ENCODE measurements around the gene TRAPPC11.

TRAPPC11 gene

DNA sequence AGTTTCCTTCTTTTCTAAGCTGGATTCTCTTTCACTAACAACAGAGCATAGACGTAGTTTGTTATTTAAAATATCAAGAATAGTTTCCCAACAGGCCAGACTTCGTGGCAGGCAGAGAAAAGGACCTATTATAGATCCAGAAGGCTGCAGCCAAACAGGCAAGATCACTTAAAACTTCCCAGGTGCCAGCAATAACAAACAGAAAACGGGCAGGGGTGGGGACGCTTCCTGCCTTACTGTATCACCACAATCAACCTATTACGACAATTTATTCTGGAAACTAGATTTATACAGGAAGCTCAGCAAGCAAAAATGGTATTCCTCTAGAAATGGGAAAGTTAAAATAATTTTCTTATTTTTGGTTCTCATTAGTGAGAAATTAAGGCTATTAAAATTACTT, 22.2 kb upstream of the TRAPPC11 start:
- no peak overlapping the region for H3K4me3 ChIP-seq (ENCODE audit: low read length)
- DNase-seq (ENCODE audit: low read depth): peak; percentile 47

DNA sequence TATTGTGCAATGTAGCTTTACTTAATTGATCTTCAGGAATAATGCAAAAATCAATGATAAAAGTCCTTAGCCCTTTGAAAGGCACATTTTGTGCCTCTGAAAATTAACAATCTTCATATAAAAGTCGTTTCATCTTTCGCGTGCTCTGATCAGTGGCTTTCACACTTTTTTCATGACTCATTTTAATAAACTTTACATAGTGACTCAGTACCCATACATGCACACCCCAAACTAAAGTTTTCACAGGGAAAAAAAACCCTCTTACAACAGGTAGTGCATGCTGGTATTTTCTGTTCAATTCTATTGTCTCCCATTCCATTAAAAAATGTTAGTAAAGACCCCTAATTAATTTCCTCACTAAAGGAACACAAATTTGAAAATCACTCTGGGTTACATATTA, 21.6 kb upstream of the TRAPPC11 start:
- no peak overlapping the region for H3K4me3 ChIP-seq (ENCODE audit: low read length)
- TF ChIP-seq, protein P1, sequence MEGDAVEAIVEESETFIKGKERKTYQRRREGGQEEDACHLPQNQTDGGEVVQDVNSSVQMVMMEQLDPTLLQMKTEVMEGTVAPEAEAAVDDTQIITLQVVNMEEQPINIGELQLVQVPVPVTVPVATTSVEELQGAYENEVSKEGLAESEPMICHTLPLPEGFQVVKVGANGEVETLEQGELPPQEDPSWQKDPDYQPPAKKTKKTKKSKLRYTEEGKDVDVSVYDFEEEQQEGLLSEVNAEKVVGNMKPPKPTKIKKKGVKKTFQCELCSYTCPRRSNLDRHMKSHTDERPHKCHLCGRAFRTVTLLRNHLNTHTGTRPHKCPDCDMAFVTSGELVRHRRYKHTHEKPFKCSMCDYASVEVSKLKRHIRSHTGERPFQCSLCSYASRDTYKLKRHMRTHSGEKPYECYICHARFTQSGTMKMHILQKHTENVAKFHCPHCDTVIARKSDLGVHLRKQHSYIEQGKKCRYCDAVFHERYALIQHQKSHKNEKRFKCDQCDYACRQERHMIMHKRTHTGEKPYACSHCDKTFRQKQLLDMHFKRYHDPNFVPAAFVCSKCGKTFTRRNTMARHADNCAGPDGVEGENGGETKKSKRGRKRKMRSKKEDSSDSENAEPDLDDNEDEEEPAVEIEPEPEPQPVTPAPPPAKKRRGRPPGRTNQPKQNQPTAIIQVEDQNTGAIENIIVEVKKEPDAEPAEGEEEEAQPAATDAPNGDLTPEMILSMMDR (IDR thresholded peaks at IDR 0.05; ENCODE audit: insufficient read depth, low read depth, low read length, missing control alignments): no peak
- peak; percentile 71 for DNase-seq (ENCODE audit: low read depth)

More for the DNA sequence above, 22.2 kb upstream of the TRAPPC11 start:
- TF ChIP-seq, protein P1 (IDR thresholded peaks at IDR 0.05; ENCODE audit: insufficient read depth, low read depth, low read length, missing control alignments): no peak

DNA sequence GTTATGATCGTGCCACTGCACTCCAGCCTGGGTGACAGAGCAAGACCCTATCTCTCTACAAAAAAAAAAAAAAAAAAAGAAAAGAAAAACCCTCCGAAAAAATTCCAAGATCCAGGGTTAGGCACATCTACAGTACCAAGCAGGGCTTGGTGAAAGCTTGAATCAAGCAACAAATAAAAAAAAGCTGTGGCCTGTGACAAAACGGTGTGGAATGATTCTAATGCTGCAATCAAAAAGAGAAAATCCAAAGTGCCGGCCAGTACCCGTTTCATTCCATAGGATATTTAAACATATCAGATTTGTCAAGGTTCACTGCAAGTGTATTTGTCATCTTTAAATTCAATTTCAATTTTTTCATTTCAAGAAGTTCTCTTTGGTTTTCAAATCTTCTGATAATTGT, 20.7 kb upstream of the TRAPPC11 start:
- TF ChIP-seq, protein P1 (IDR thresholded peaks at IDR 0.05; ENCODE audit: insufficient read depth, low read depth, low read length, missing control alignments): no peak
- DNase-seq (ENCODE audit: low read depth): peak; percentile 57
- H3K4me3 ChIP-seq (ENCODE audit: low read length): no peak overlapping the region

DNA sequence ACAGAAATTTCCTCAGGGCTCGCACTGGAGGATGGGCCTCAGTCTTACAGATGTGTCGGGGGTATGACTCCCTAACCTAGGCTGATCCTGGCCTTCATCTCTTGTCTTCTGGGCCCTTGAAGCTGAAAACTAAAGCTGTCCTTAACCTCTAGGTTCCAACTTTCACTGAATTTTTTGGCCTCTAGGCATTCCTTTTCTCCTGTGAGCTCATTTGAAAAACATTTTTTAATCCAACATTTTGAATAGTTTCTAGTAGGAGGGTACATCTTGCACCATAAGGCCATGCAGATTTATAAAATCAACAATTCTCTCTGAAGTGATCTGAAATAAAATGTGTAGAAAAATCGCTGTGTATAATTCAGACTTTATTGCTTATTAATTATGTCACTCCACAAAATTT, 19.8 kb upstream of the TRAPPC11 start:
- TF ChIP-seq, protein P1 (IDR thresholded peaks at IDR 0.05; ENCODE audit: insufficient read depth, low read depth, low read length, missing control alignments): no peak
- DNase-seq (ENCODE audit: low read depth): no peak
- no peak overlapping the region for H3K4me3 ChIP-seq (ENCODE audit: low read length)

DNA sequence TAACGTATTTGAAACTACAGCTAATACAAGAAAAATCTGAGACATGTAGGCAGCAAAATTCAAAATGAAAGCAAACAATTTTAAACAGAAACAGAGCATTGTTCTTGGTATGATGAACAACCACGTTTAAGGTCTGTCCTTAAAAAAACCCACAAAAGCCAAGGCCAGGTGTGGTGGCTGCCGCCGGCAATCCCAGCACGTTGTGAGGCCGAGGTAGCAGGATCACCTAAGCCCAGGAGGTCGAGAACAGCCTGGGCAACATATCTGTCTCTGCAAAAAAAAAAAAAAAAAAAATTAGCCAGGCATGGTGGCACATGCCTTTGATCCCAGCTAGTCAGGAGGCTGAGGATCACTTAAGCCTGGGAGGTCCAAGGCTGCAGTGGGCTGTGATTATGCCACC, 13.8 kb upstream of the TRAPPC11 start:
- H3K4me3 ChIP-seq (ENCODE audit: low read length): no peak overlapping the region
- no peak for DNase-seq (ENCODE audit: low read depth)
- TF ChIP-seq, protein P1 (IDR thresholded peaks at IDR 0.05; ENCODE audit: insufficient read depth, low read depth, low read length, missing control alignments): no peak

DNA sequence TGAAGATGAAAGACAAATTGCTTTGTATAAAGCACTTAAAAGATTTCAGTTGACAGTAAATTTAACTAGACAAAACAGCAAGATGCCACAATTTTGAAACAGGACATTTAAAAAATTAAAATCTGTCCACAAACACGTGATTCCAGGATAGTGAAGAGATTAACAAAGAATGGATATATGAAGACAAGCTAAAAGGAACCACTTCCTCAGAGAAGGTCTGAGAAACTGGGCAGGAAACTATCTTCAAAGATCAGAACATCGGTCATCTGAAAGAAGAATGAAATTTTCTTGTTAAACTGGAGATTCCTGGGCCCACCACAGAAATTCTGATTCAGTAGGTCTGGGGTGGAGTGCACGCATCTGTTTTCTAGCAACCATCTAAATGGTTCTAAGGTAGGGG, 1.5 kb upstream of the TRAPPC11 start:
- TF ChIP-seq, protein P1 (IDR thresholded peaks at IDR 0.05; ENCODE audit: insufficient read depth, low read depth, low read length, missing control alignments): no peak
- H3K4me3 ChIP-seq (ENCODE audit: low read length): peak overlapping the region; percentile 78

DNA sequence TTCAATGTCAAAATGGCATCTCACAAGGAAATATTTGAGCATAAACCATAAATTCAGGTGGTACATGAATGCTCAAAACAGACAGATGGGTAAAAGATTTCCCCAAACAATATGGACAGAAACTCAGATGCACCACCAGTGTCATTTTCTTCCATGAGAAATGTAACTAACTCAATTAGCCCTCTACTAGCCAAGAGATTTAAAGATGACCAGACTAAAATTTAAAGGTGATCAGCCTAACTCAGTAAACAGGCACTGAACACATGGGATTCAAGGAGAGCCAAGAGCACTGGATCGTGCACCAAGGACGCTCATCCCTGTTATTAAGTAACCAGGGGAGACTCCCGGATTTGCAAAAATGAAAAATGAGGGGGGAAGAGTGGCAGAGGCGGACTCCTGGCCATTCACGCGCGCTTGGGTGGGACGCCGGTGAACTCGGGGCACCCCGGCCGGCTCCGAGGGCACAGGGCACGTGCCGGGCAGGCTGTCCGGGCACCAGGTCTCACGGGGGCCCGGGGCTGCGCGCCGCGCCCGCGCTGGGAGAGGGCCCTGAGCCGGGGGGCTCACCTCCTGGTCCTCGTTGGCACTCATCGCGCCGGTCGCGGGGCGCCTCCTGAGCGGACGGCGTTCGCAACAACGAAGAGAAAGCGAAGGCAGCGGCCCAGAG, 598 bp upstream of the TRAPPC11 start:
- TF ChIP-seq, protein P1 (IDR thresholded peaks at IDR 0.05; ENCODE audit: insufficient read depth, low read depth, low read length, missing control alignments): no peak
- peak overlapping the region; percentile 78 for H3K4me3 ChIP-seq (ENCODE audit: low read length)
- peak; percentile 29 for DNase-seq (ENCODE audit: low read depth)

More for the DNA sequence above, 1.5 kb upstream of the TRAPPC11 start:
- DNase-seq (ENCODE audit: low read depth): no peak
